Ovary (tissue), 3 donors: ENCODE data around the gene LYRM1.

Experiments
- CTCF ChIP-seq, 3 donors: fragments of 450-650 bp in 2 of 3; fragments of 200-600 bp in 1 of 3; IDR thresholded peaks; one replicate each; pipeline versions ENCODE4 v1.5.1 to v1.8.0; 2016 to 2022; ENCODE audit warnings: antibody characterized with exemption in 3 of 3, mild to moderate bottlenecking in 1 of 3
- EP300 ChIP-seq: sonication (generic); formaldehyde crosslinking; IDR thresholded peaks from one replicate; pipeline ENCODE4 v1.6.1; 2017; ENCODE audit warnings: antibody characterized with exemption
- POLR2A ChIP-seq: fragments of 450-650 bp; IDR thresholded peaks from one replicate; pipeline ENCODE4 v1.6.1; 2017; ENCODE audit warnings: antibody characterized with exemption, mild to moderate bottlenecking, moderate library complexity
- donor health status: DM: no; HTN: no; CAD: no.

GRCh38 chr16:20956319-20956718 is 55.7 kb downstream of the LYRM1 start:
- TF ChIP-seq CTCF (IDR thresholded peaks at IDR 0.05) (no peak), EP300 (no peak), POLR2A (no peak)
